K562 (cell line): ENCODE measurements around the gene BIRC3. TPM values are rescaled to one million over a fixed set of nuclear protein-coding genes. Genes with fewer than 3 reads are reported as not detected.

Experiments
- ADNP ChIP-seq: fragments of 200-800 bp; sonication (Bioruptor generic); IDR thresholded peaks from 2 replicates; pipeline ENCODE4 v1.6.1; 2016; ENCODE audit warnings: missing genetic modification characterization, missing compliant biosample characterization
- ARHGAP35 ChIP-seq: fragments of 450-650 bp; IDR thresholded peaks from 2 replicates; pipeline ENCODE4 v1.6.1; 2018; ENCODE audit not compliant: partially characterized antibody
- BHLHE40 ChIP-seq: IDR thresholded peaks from 2 replicates; pipeline ENCODE4 v1.6.1; 2011; ENCODE audit warnings: low read length, improper control_type of control experiment
- CEBPG ChIP-seq, 3 experiments: fragments of 200-800 bp in 1 of 3; sonication (Bioruptor generic) in 1 of 3; sonication (generic) in 1 of 3; formaldehyde crosslinking in 1 of 3; IDR thresholded peaks in 2 of 3; conservative IDR thresholded peaks in 1 of 3; 2 replicates each; pipeline versions ENCODE4 v1.6.1 to v1.8.0; 2016 to 2022; ENCODE audit warnings: missing compliant biosample characterization in 2 of 3, missing genetic modification characterization in 2 of 3, mild to moderate bottlenecking in 1 of 3, missing genetic modification reagents in 1 of 3
- CTCF ChIP-seq, 3 experiments: IDR thresholded peaks in 2 of 3; conservative IDR thresholded peaks in 1 of 3; 2 replicates each; pipeline ENCODE4 v1.5.1; 2011 to 2012; ENCODE audit warnings: low read length in 3 of 3, mild to moderate bottlenecking in 3 of 3, control low read depth in 2 of 3, improper control_type of control experiment in 1 of 3, inconsistent platforms in 1 of 3, low read depth in 1 of 3, mixed read lengths in 1 of 3, moderate library complexity in 1 of 3; ENCODE audit not compliant: insufficient read depth in 2 of 3
- DACH1 ChIP-seq: fragments of 450-650 bp; IDR thresholded peaks from 2 replicates; pipeline ENCODE4 v1.6.1; 2018; ENCODE audit not compliant: partially characterized antibody
- FUS ChIP-seq: fragments of 200-400 bp; formaldehyde crosslinking; optimal IDR thresholded peaks from 2 replicates; pipeline ENCODE3; 2017; ENCODE audit warnings: low read depth, low read length
- HDAC8 ChIP-seq: fragments of 450-650 bp; IDR thresholded peaks from 2 replicates; pipeline ENCODE4 v1.6.1; 2016; ENCODE audit warnings: mild to moderate bottlenecking, missing genetic modification characterization, moderate library complexity, missing compliant biosample characterization
- KDM2B ChIP-seq: fragments of 250-450 bp; sonication (Bioruptor Pico); IDR thresholded peaks from 2 replicates; pipeline ENCODE4 v1.8.0; 2021; ENCODE audit warnings: mild to moderate bottlenecking, moderate library complexity
- MEF2D ChIP-seq: conservative IDR thresholded peaks from 2 replicates; pipeline ENCODE4 v1.6.1; 2016; ENCODE audit warnings: low read depth, missing genetic modification characterization, missing compliant biosample characterization
- RFX1 ChIP-seq: fragments of 450-650 bp; IDR thresholded peaks from 2 replicates; pipeline ENCODE4 v1.6.1; 2016; ENCODE audit warnings: mild to moderate bottlenecking, moderate library complexity
- RNF2 ChIP-seq: sonication (generic); IDR thresholded peaks from 2 replicates; pipeline ENCODE4 v1.6.1; 2016
- ZNF263 ChIP-seq: sonication (generic); formaldehyde crosslinking; IDR thresholded peaks from 2 replicates; pipeline ENCODE4 v1.8.0; 2022; ENCODE audit warnings: mild to moderate bottlenecking, missing genetic modification reagents, borderline replicate concordance
- ZNF282 ChIP-seq: sonication (generic); formaldehyde crosslinking; IDR thresholded peaks from 2 replicates; pipeline ENCODE4 v1.8.1; 2023; ENCODE audit warnings: missing genetic modification reagents
- ZNF639 ChIP-seq, 2 experiments: fragments of 200-800 bp in 1 of 2; sonication (Bioruptor generic) in 1 of 2; sonication (generic) in 1 of 2; formaldehyde crosslinking in 1 of 2; IDR thresholded peaks in 1 of 2; conservative IDR thresholded peaks in 1 of 2; 2 replicates each; pipeline versions ENCODE4 v1.5.0 to v1.6.1; 2016 to 2020; ENCODE audit warnings: missing compliant biosample characterization in 1 of 2, missing genetic modification characterization in 1 of 2, missing genetic modification reagents in 1 of 2
- polyA plus RNA-seq, 8 experiments: library from polyadenylated mRNA; depleted of rRNA in 4 of 8; stranded (reverse) in 5 of 8; unstranded in 3 of 8; fragments of >200 nt; fragmentation: Nextera tagmentation in 2 of 8; fragmentation: Illumina TruSeq in 1 of 8; extraction: Ambion mirVana in 2 of 8; extraction: Trizol in 1 of 8; gene quantifications; 2 replicates each; pipeline versions ENCODE4 v1.2.1 to v1.2.3, GENCODE V29; 2011 to 2014; ENCODE audit warnings: inconsistent platforms in 1 of 8, missing spikeins in 1 of 8
- total RNA-seq, 7 experiments: library from RNA; depleted of rRNA in 6 of 7; stranded (reverse); fragments of >200 nt in 6 of 7; fragmentation: Illumina TruSeq in 2 of 7; extraction: Trizol in 2 of 7; gene quantifications; 2 replicates each; pipeline versions ENCODE4 v1.2.1 to v1.2.3, GENCODE V29; 2011 to 2021; ENCODE audit warnings: low replicate concordance in 1 of 7
- TF ChIP-seq, protein P1 (sequence below): fragments of 250-450 bp; sonication (Bioruptor Pico); IDR thresholded peaks from 2 replicates; pipeline ENCODE4 v1.8.0; 2021; ENCODE audit warnings: moderate library complexity, mild to moderate bottlenecking, inconsistent platforms
- TF ChIP-seq, protein P2 (sequence below): fragments of 450-650 bp; IDR thresholded peaks from 2 replicates; pipeline ENCODE4 v1.6.1; 2017; ENCODE audit warnings: mild to moderate bottlenecking, moderate library complexity
- TF ChIP-seq, protein P3 (sequence below): fragments of 450-650 bp; IDR thresholded peaks from 2 replicates; pipeline ENCODE4 v1.6.1; 2016; ENCODE audit warnings: missing biosample characterization, missing genetic modification characterization

Gene BIRC3
- total and polyA plus RNA-seq, 9 of the 15 experiments (the other 6 are each of a cell fraction or from before 2014, with no cell fraction given), result 0.08 to 0.42 (median 0.18) TPM

- TF ChIP-seq RFX1 (no peak), CTCF (IDR thresholded peaks at IDR 0.05 in 2 of 3, conservative IDR thresholded peaks at IDR 0.05 in 1 of 3; ENCODE audit: insufficient read depth in 2 of 3, low read depth in 1 of 3, low read length in 3 of 3) (peak; percentile 33 to 39 (median 38); a peak in 4 of 6 replicates), ZNF282 (CRISPR knock-in tag) (no peak), HDAC8 (tag) (no peak), ARHGAP35 (no peak), ZNF639 (CRISPR knock-in tag; conservative IDR thresholded peaks at IDR 0.05 in 1 of 2, IDR thresholded peaks at IDR 0.05 in 1 of 2) (no peak), DACH1 (no peak), BHLHE40 (no peak), CEBPG (CRISPR knock-in tag; IDR thresholded peaks at IDR 0.05) (peak; percentile 80), CEBPG (tag; conservative IDR thresholded peaks at IDR 0.05 in 1 of 2, IDR thresholded peaks at IDR 0.05 in 1 of 2) (peak; percentile 56 to 97), KDM2B (no peak), ZNF263 (no peak), FUS (no peak), ADNP (no peak), RNF2 (no peak), MEF2D (tag) (no peak)
- TF ChIP-seq, protein P1, sequence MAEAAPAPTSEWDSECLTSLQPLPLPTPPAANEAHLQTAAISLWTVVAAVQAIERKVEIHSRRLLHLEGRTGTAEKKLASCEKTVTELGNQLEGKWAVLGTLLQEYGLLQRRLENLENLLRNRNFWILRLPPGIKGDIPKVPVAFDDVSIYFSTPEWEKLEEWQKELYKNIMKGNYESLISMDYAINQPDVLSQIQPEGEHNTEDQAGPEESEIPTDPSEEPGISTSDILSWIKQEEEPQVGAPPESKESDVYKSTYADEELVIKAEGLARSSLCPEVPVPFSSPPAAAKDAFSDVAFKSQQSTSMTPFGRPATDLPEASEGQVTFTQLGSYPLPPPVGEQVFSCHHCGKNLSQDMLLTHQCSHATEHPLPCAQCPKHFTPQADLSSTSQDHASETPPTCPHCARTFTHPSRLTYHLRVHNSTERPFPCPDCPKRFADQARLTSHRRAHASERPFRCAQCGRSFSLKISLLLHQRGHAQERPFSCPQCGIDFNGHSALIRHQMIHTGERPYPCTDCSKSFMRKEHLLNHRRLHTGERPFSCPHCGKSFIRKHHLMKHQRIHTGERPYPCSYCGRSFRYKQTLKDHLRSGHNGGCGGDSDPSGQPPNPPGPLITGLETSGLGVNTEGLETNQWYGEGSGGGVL (CRISPR knock-in tag), result no peak
- TF ChIP-seq, protein P2, sequence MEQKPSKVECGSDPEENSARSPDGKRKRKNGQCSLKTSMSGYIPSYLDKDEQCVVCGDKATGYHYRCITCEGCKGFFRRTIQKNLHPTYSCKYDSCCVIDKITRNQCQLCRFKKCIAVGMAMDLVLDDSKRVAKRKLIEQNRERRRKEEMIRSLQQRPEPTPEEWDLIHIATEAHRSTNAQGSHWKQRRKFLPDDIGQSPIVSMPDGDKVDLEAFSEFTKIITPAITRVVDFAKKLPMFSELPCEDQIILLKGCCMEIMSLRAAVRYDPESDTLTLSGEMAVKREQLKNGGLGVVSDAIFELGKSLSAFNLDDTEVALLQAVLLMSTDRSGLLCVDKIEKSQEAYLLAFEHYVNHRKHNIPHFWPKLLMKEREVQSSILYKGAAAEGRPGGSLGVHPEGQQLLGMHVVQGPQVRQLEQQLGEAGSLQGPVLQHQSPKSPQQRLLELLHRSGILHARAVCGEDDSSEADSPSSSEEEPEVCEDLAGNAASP, result no peak
- TF ChIP-seq, protein P3, sequence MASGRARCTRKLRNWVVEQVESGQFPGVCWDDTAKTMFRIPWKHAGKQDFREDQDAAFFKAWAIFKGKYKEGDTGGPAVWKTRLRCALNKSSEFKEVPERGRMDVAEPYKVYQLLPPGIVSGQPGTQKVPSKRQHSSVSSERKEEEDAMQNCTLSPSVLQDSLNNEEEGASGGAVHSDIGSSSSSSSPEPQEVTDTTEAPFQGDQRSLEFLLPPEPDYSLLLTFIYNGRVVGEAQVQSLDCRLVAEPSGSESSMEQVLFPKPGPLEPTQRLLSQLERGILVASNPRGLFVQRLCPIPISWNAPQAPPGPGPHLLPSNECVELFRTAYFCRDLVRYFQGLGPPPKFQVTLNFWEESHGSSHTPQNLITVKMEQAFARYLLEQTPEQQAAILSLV (tag), result peak; percentile 58; the same call in 1 of the 2 replicates
These were observed 7.4 kb upstream of the BIRC3 start (continued) for GRCh38 chr11:102309621-102310541.
